ENCODE measurements around the gene EML2. TPM values are rescaled to one million over a fixed set of nuclear protein-coding genes. Genes with fewer than 3 reads are reported as not detected.
A peak's percentile ranks its signal among the peaks of the same experiment; 100 is the strongest.

EML2 gene
- total RNA-seq, 1 donor from 2014 or later: 15.0 TPM

GRCh38 chr19:45646345-45646698, 7.1 kb upstream of the EML2 start:
- no peaks in the 10 kb centered on the region for H3K36me3 Mint-ChIP-seq (ENCODE audit: low read depth)
- no peak for TF ChIP-seq CTCF (conservative IDR thresholded peaks at IDR 0.05)
- H3K27me3 Mint-ChIP-seq (ENCODE audit: low read depth): peaks cover 21% of the 10 kb centered on the region
- no peak for DNase-seq (ENCODE audit: low read depth, low spot score)
- H3K27ac Mint-ChIP-seq (ENCODE audit: unreplicated experiment): no peak overlapping the region
- H3K4me1 Mint-ChIP-seq: peaks cover 33% of the 10 kb centered on the region
- H3K9me3 Mint-ChIP-seq: no peaks in the 10 kb centered on the region
- peak overlapping the region; percentile 91 for H3K4me3 Mint-ChIP-seq

- no peaks in the 10 kb centered on the region for H3K9me3 Mint-ChIP-seq
- peaks cover 21% of the 10 kb centered on the region for H3K27me3 Mint-ChIP-seq (ENCODE audit: low read depth)
- no peaks in the 10 kb centered on the region for H3K36me3 Mint-ChIP-seq (ENCODE audit: low read depth)
- H3K4me3 Mint-ChIP-seq: peak overlapping the region; percentile 91
- peaks cover 38% of the 10 kb centered on the region for H3K4me1 Mint-ChIP-seq
- no peak overlapping the region for H3K27ac Mint-ChIP-seq (ENCODE audit: unreplicated experiment)
- TF ChIP-seq CTCF (conservative IDR thresholded peaks at IDR 0.05): no peak
- DNase-seq (ENCODE audit: low read depth, low spot score): peak; percentile 72
Measured at GRCh38 chr19:45645631-45646344, 6.6 kb upstream of the EML2 start.

- Mint-ChIP-seq H3K4me1 (peaks cover 40% of the 10 kb centered on the region), H3K36me3 (ENCODE audit: low read depth) (no peaks in the 10 kb centered on the region), H3K9me3 (no peaks in the 10 kb centered on the region), H3K27me3 (ENCODE audit: low read depth) (peaks cover 21% of the 10 kb centered on the region), H3K27ac (ENCODE audit: unreplicated experiment) (no peak overlapping the region), H3K4me3 (peak overlapping the region; percentile 91)
- TF ChIP-seq CTCF (conservative IDR thresholded peaks at IDR 0.05): no peak
- no peak for DNase-seq (ENCODE audit: low read depth, low spot score)
Measured at GRCh38 chr19:45645068-45645630, 6.0 kb upstream of the EML2 start.

GRCh38 chr19:45643927-45644771, 5.0 kb upstream of the EML2 start:
- Mint-ChIP-seq H3K4me3 (peak overlapping the region; percentile 82), H3K4me1 (peaks cover 40% of the 10 kb centered on the region), H3K36me3 (ENCODE audit: low read depth) (no peaks in the 10 kb centered on the region), H3K9me3 (no peaks in the 10 kb centered on the region), H3K27ac (ENCODE audit: unreplicated experiment) (no peak overlapping the region), H3K27me3 (ENCODE audit: low read depth) (peaks cover 21% of the 10 kb centered on the region)
- no peak for TF ChIP-seq CTCF (conservative IDR thresholded peaks at IDR 0.05)
- no peak for DNase-seq (ENCODE audit: low read depth, low spot score)

GRCh38 chr19:45643024-45643926, 4.1 kb upstream of the EML2 start:
- Mint-ChIP-seq H3K4me3 (peak overlapping the region; percentile 82), H3K9me3 (no peaks in the 10 kb centered on the region), H3K4me1 (peaks cover 49% of the 10 kb centered on the region), H3K27ac (ENCODE audit: unreplicated experiment) (no peak overlapping the region), H3K27me3 (ENCODE audit: low read depth) (peaks cover 21% of the 10 kb centered on the region), H3K36me3 (ENCODE audit: low read depth) (no peaks in the 10 kb centered on the region)
- TF ChIP-seq CTCF (conservative IDR thresholded peaks at IDR 0.05): peak; percentile 96
- DNase-seq (ENCODE audit: low read depth, low spot score): peak; percentile 97
